Activated naive CD4-positive, alpha-beta T cell treated with anti-CD3 and anti-CD28 coated beads, Interleukin-2, amount 10 ng/mL, durations not matched to agents 7 days and 5 days (primary cell): ENCODE data around the gene RPL10A.

Experiments
- CTCF ChIA-PET: fragments of 350-600 bp; sonication (Branson Sonifier 250); formaldehyde crosslinking; loops from one replicate; lab custom pipeline; 2021; ENCODE audit warnings: antibody characterized with exemption; lab: Charles Lee
- DNase-seq: peaks from one replicate; pipeline ENCODE4 v3.0.0-alpha.2; 2020
- H3K27ac Mint-ChIP-seq: one replicate; pipeline ENCODE4 v1.8.0; 2021; ENCODE audit warnings: mild to moderate bottlenecking, moderate library complexity, mixed read lengths
- H3K27me3 Mint-ChIP-seq: one replicate; pipeline ENCODE4 v1.8.0; 2021; ENCODE audit warnings: mild to moderate bottlenecking, mixed read lengths
- H3K36me3 Mint-ChIP-seq: one replicate; pipeline ENCODE4 v1.8.0; 2021; ENCODE audit warnings: mixed read lengths
- H3K4me1 Mint-ChIP-seq: one replicate; pipeline ENCODE4 v1.8.0; 2021; ENCODE audit warnings: mixed read lengths
- H3K4me3 Mint-ChIP-seq: one replicate; pipeline ENCODE4 v1.8.0; 2021; ENCODE audit warnings: mild to moderate bottlenecking, moderate library complexity, mixed read lengths
- H3K9me3 Mint-ChIP-seq: one replicate; pipeline ENCODE4 v1.8.0; 2021; ENCODE audit warnings: mixed read lengths

Gene RPL10A

GRCh38 chr6:35452183-35453090, 15.8 kb upstream of the RPL10A start, which contains the start of gene FANCE:
FANCE (plus strand) TSS chr6:35452338; CDS start chr6:35452546, 208 bp downstream.
- Mint-ChIP-seq H3K27me3 (peaks cover 30% of the 10 kb centered on the region), H3K27ac (peak within 1 kb of the TSS; percentile 80), H3K4me3 (peak within 1 kb of the TSS; percentile 80), H3K9me3 (no peaks in the 10 kb centered on the region), H3K36me3 (peaks cover 19% of the 10 kb centered on the region), H3K4me1 (peaks cover 57% of the 10 kb centered on the region)
- CTCF ChIA-PET = interaction anchor here (0.7 to 8.9 kb wide), 4 partner anchors 14 to 156 kb away, joined by 3 to 113 read pairs (median 5); partner anchors contain the start of genes DEF6 and PPARD
- peak; percentile 95 for DNase-seq

GRCh38 chr6:35453236-35453635, 15.0 kb upstream of the RPL10A start:
- peaks cover 30% of the 10 kb centered on the region for H3K27me3 Mint-ChIP-seq
- H3K4me1 Mint-ChIP-seq = peaks cover 58% of the 10 kb centered on the region
- peak overlapping the region; percentile 80 for H3K27ac Mint-ChIP-seq
- no peaks in the 10 kb centered on the region for H3K9me3 Mint-ChIP-seq
- CTCF ChIA-PET = interaction anchor here (0.6 to 8.9 kb wide), 3 partner anchors 45 to 157 kb away, joined by 3 to 113 read pairs (median 9); partner anchors contain the start of gene DEF6
- peak overlapping the region; percentile 77 for H3K4me3 Mint-ChIP-seq
- peaks cover 23% of the 10 kb centered on the region for H3K36me3 Mint-ChIP-seq
- DNase-seq = no peak

DNA sequence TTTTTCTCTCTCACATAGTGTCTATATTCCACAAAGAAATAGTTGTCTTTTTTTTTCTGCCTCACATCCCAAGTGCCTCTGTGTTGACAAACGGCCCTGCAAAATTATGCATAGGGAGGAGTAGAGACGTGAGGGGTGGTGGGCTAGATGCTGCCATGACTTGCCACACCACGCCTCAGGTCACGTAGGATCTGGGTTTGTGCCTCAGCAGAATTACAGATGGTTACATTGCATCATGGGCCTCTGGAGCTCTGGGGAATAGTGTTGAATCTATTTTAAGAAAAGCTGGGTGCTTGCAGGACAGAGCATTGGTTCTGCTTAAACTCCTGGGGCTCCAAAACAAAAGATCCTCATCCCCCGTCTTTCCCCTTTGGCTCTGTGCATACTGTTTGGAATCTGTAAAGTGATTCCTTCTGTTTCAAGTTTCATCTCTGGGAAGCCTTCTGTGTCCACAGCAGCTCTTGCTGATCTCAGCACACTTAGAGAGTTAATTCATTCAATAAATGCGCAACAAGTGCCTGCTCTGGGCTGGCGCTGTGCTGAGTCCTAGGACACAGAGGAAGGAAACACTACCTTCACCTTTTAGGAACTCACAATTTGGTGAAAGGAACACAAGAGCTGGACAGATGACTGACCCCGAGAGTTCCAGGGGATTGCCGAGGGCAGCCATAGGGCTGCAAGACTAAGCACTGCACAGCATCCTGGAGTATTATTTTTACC, 13.7 kb upstream of the RPL10A start:
- Mint-ChIP-seq H3K27me3 (peaks cover 25% of the 10 kb centered on the region), H3K27ac (no peak overlapping the region), H3K4me1 (peaks cover 52% of the 10 kb centered on the region), H3K4me3 (peak overlapping the region; percentile 6), H3K9me3 (no peaks in the 10 kb centered on the region), H3K36me3 (peaks cover 28% of the 10 kb centered on the region)
- CTCF ChIA-PET = interaction anchor here (1.3 to 8.9 kb wide), 3 partner anchors 11 to 158 kb away, joined by 3 to 113 read pairs (median 9); partner anchors contain the start of gene DEF6
- no peak for DNase-seq

DNA sequence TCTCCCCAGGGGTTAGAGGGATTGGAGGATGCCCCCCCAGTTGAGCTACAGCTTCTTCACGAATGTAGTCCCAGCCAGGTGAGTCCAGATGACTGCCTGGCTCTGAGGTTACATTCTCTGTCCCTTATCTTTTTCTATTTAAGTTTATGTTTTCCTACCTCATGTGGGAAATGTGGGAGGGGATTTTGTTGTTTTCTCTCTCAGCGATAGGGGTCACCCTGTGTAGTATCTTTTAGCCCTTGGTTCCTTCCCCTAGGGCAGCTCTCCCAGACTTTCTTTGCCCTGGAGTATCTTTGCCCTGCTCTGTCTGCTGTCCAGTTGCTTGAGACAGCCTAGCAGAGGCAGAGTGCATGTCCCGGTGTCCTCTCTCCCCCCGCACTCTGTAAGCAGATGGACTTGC, 10.3 kb upstream of the RPL10A start:
- Mint-ChIP-seq H3K27me3 (no peaks in the 10 kb centered on the region), H3K4me3 (no peak overlapping the region), H3K9me3 (no peaks in the 10 kb centered on the region), H3K36me3 (peaks cover 40% of the 10 kb centered on the region), H3K27ac (peak overlapping the region; percentile 1), H3K4me1 (peaks cover 30% of the 10 kb centered on the region)
- CTCF ChIA-PET = interaction anchor here (0.6 to 2.2 kb wide), 4 partner anchors 10 to 182 kb away, joined by 3 to 9 read pairs (median 4); partner anchors contain the start of genes PPARD and RPL10A
- DNase-seq = no peak

GRCh38 chr6:35461270-35461669, 6.9 kb upstream of the RPL10A start:
- DNase-seq = no peak
- H3K27me3 Mint-ChIP-seq = no peaks in the 10 kb centered on the region
- H3K4me3 Mint-ChIP-seq = no peak overlapping the region
- H3K9me3 Mint-ChIP-seq = no peaks in the 10 kb centered on the region
- H3K4me1 Mint-ChIP-seq = peaks cover 3% of the 10 kb centered on the region
- CTCF ChIA-PET = no interaction called here
- no peak overlapping the region for H3K27ac Mint-ChIP-seq
- peaks cover 39% of the 10 kb centered on the region for H3K36me3 Mint-ChIP-seq

- no peak for DNase-seq
- CTCF ChIA-PET = interaction anchor here (1.0 kb wide), 1 partner anchor 166 kb away, joined by 3 read pairs; no protein-coding TSS in a partner anchor
- H3K36me3 Mint-ChIP-seq = peaks cover 45% of the 10 kb centered on the region
- H3K4me1 Mint-ChIP-seq = peaks cover 9% of the 10 kb centered on the region
- no peaks in the 10 kb centered on the region for H3K9me3 Mint-ChIP-seq
- no peaks in the 10 kb centered on the region for H3K27me3 Mint-ChIP-seq
- no peak overlapping the region for H3K4me3 Mint-ChIP-seq
- no peak overlapping the region for H3K27ac Mint-ChIP-seq
Measured at GRCh38 chr6:35463292-35463691, 4.9 kb upstream of the RPL10A start.

GRCh38 chr6:35465646-35466045, 2.6 kb upstream of the RPL10A start:
- no peaks in the 10 kb centered on the region for H3K27me3 Mint-ChIP-seq
- no peaks in the 10 kb centered on the region for H3K9me3 Mint-ChIP-seq
- CTCF ChIA-PET = interaction anchor here (0.9 to 4.5 kb wide), 7 partner anchors 10 to 172 kb away, joined by 3 to 61 read pairs (median 14); partner anchors contain the start of gene DEF6
- peaks cover 54% of the 10 kb centered on the region for H3K36me3 Mint-ChIP-seq
- peaks cover 24% of the 10 kb centered on the region for H3K4me1 Mint-ChIP-seq
- H3K4me3 Mint-ChIP-seq = no peak overlapping the region
- no peak for DNase-seq
- H3K27ac Mint-ChIP-seq = peak overlapping the region; percentile 38

- CTCF ChIA-PET = interaction anchor here (0.6 to 4.5 kb wide), 5 partner anchors 11 to 171 kb away, joined by 3 to 61 read pairs (median 12); partner anchors contain the start of genes DEF6 and PPARD
- DNase-seq = no peak
- Mint-ChIP-seq H3K36me3 (peaks cover 60% of the 10 kb centered on the region), H3K9me3 (no peaks in the 10 kb centered on the region), H3K4me3 (peak overlapping the region; percentile 99), H3K27me3 (no peaks in the 10 kb centered on the region), H3K4me1 (peaks cover 41% of the 10 kb centered on the region), H3K27ac (peak overlapping the region; percentile 99)
Measured at GRCh38 chr6:35468980-35469750, 964 bp downstream of the RPL10A start.

GRCh38 chr6:35469751-35470662, 1.8 kb downstream of the RPL10A start:
- H3K4me3 Mint-ChIP-seq = peak overlapping the region; percentile 99
- H3K36me3 Mint-ChIP-seq = peaks cover 58% of the 10 kb centered on the region
- H3K27me3 Mint-ChIP-seq = no peaks in the 10 kb centered on the region
- no peak for DNase-seq
- CTCF ChIA-PET = interaction anchor here (0.6 to 1.4 kb wide), 3 partner anchors 99 to 190 kb away, joined by 3 read pairs; no protein-coding TSS in a partner anchor
- H3K27ac Mint-ChIP-seq = peak overlapping the region; percentile 99
- peaks cover 41% of the 10 kb centered on the region for H3K4me1 Mint-ChIP-seq
- H3K9me3 Mint-ChIP-seq = no peaks in the 10 kb centered on the region

- DNase-seq = no peak
- Mint-ChIP-seq H3K4me1 (peaks cover 41% of the 10 kb centered on the region), H3K36me3 (peaks cover 55% of the 10 kb centered on the region), H3K27ac (peak overlapping the region; percentile 99), H3K9me3 (no peaks in the 10 kb centered on the region), H3K27me3 (no peaks in the 10 kb centered on the region), H3K4me3 (peak overlapping the region; percentile 99)
- CTCF ChIA-PET = interaction anchor here (0.6 to 1.4 kb wide), 2 partner anchors 173 to 191 kb away, joined by 3 read pairs; no protein-coding TSS in a partner anchor
Measured at GRCh38 chr6:35470663-35471120, 2.5 kb downstream of the RPL10A start.

DNA sequence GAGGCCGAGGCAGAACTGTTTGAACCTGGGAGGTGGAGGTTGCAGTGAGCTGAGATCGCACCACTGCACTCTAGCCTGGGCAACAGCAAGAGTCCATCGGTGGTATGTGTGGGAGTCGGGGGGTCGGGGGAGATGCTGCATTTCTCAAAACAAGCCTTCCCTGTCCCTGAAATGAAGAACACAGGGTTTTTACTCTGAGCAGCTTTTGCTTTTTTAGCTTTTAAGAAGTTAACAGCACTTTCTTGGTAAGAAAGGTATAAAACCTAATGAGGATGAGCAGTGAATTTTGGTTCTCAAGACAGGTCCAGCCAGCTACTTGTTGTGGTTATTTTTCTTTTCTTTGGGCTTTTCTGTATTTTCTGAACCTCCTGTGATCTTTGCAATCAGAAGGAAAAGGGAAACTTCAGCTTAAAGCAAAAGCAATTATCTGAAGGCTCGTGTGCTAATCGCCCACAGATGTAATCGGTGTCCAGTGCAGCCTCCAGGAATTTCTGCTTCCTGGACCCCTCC, 3.7 kb downstream of the RPL10A start:
- Mint-ChIP-seq H3K9me3 (no peaks in the 10 kb centered on the region), H3K4me3 (no peak overlapping the region), H3K27me3 (no peaks in the 10 kb centered on the region), H3K4me1 (peaks cover 41% of the 10 kb centered on the region), H3K36me3 (peaks cover 45% of the 10 kb centered on the region), H3K27ac (peak overlapping the region; percentile 52)
- DNase-seq = no peak
- CTCF ChIA-PET = interaction anchor here (0.8 to 2.5 kb wide), 5 partner anchors 8 to 175 kb away, joined by 3 to 6 read pairs (median 4); partner anchors contain the start of gene PPARD
